Spleen (tissue), 11 donors: ENCODE results near the gene IMPA2. TPM values are rescaled to one million over a fixed set of nuclear protein-coding genes. Genes with fewer than 3 reads are reported as not detected.

Source experiments
- DNase-seq: peaks from one replicate; pipeline ENCODE4 v3.0.0-alpha.2; 2020
- H3K27ac ChIP-seq, 8 donors: fragments of 200-600 bp; sonication (generic) in 7 of 8; 1 replicate in 4 of 8; 2 replicates in 4 of 8; pipeline versions ENCODE4 v1.5.0 to v1.8.0; 2016 to 2021; ENCODE audit warnings: inconsistent platforms in 4 of 8, mild to moderate bottlenecking in 4 of 8, moderate library complexity in 1 of 8
- H3K27me3 ChIP-seq, 7 donors: fragments of 200-600 bp; sonication (generic) in 6 of 7; replicated peaks in 1 of 7; 1 replicate in 4 of 7; 2 replicates in 3 of 7; pipeline versions ENCODE4 v1.5.0 to v1.8.0; 2016 to 2021; ENCODE audit warnings: inconsistent platforms in 3 of 7, mild to moderate bottlenecking in 1 of 7
- H3K36me3 ChIP-seq, 6 donors: fragments of 200-600 bp; sonication (generic) in 5 of 6; 1 replicate in 4 of 6; 2 replicates in 2 of 6; pipeline versions ENCODE4 v1.5.0 to v1.8.0; 2016 to 2021; ENCODE audit warnings: inconsistent platforms in 2 of 6
- H3K4me1 ChIP-seq, 6 donors: fragments of 200-600 bp; sonication (generic) in 5 of 6; 1 replicate in 3 of 6; 2 replicates in 3 of 6; pipeline versions ENCODE4 v1.5.0 to v1.8.0; 2016 to 2021; ENCODE audit warnings: inconsistent platforms in 3 of 6
- H3K4me3 ChIP-seq, 8 donors: fragments of 200-600 bp; sonication (generic) in 7 of 8; 1 replicate in 4 of 8; 2 replicates in 4 of 8; pipeline versions ENCODE4 v1.5.0 to v1.8.0; 2016 to 2021; ENCODE audit warnings: inconsistent platforms in 4 of 8, mild to moderate bottlenecking in 4 of 8, moderate library complexity in 2 of 8
- H3K9me3 ChIP-seq, 8 donors: fragments of 200-600 bp; sonication (generic) in 7 of 8; 1 replicate in 4 of 8; 2 replicates in 4 of 8; pipeline versions ENCODE4 v1.5.0 to v1.8.0; 2016 to 2021; ENCODE audit warnings: inconsistent platforms in 4 of 8
- POLR2A ChIP-seq, 3 donors: fragments of 450-650 bp; IDR thresholded peaks; one replicate each; pipeline ENCODE4 v1.5.1; 2017; ENCODE audit warnings: antibody characterized with exemption in 3 of 3, mild to moderate bottlenecking in 1 of 3
- POLR2AphosphoS5 ChIP-seq, 3 donors: sonication (generic); formaldehyde crosslinking; IDR thresholded peaks; one replicate each; pipeline ENCODE4 v1.5.1; 2017; ENCODE audit warnings: antibody characterized with exemption in 3 of 3
- WGBS, 5 donors: extraction: QIAGEN DNeasy Blood & Tissue Kit in 3 of 5; methylation state at CpG; one replicate each; pipeline versions ENCODE4 v1.1.5 to v1.1.7; 2013 to 2018; 5-methylcytosine and 5-hydroxymethylcytosine counted together
- intact Hi-C: fragments of 100-400 bp; cut with DNase I; formaldehyde crosslinking; loops from one replicate; pipeline ENCODE4 v1.15.0; 2023; ENCODE audit warnings: low total_unique reads
- polyA plus RNA-seq, 3 donors: library from polyadenylated mRNA; stranded (reverse); fragments of 200-250 nt; gene quantifications; one replicate each; pipeline ENCODE4 v1.2.1, GENCODE V29; 2013
- total RNA-seq, 7 donors: library from RNA; depleted of rRNA in 3 of 7; stranded (reverse); fragments of >200 nt in 3 of 7; fragmentation: NEBNext Ultra II Directional in 4 of 7; extraction: Animal tissue kit (Norgen Biotek cat#: 25700) in 4 of 7; gene quantifications; one replicate each; pipeline versions ENCODE4 v1.1.0 to v1.2.1, GENCODE V29; 2016 to 2021
- TF ChIP-seq, protein P1 (sequence below), 11 experiments: fragments of 200-600 bp in 7 of 11; fragments of 450-650 bp in 4 of 11; sonication (generic) in 4 of 11; IDR thresholded peaks in 8 of 11; conservative IDR thresholded peaks in 3 of 11; 1 replicate in 7 of 11; 2 replicates in 4 of 11; pipeline versions ENCODE4 v1.4.0 to v1.8.0; 2016 to 2021; ENCODE audit warnings: antibody characterized with exemption in 11 of 11, inconsistent platforms in 4 of 11, mild to moderate bottlenecking in 1 of 11
- donor health status: healthy with polysubstance abuse.
- donor health status: DM: no; HTN: no; CAD: no; lungs with moderate emphysema.
- donor health status: DM: no; HTN: no; CAD: no.
- donor health status: Bipolar disorder and iron deficiency.
- donor health status: healthy.
- donor health status: DM: no; HTN: no; CAD: no.
- donor health status: DM: yes; HTN: yes; CAD: no.

IMPA2 gene
- total and polyA plus RNA-seq, 10 donors = 11.1 to 60.7 (median 32.9) TPM

DNA sequence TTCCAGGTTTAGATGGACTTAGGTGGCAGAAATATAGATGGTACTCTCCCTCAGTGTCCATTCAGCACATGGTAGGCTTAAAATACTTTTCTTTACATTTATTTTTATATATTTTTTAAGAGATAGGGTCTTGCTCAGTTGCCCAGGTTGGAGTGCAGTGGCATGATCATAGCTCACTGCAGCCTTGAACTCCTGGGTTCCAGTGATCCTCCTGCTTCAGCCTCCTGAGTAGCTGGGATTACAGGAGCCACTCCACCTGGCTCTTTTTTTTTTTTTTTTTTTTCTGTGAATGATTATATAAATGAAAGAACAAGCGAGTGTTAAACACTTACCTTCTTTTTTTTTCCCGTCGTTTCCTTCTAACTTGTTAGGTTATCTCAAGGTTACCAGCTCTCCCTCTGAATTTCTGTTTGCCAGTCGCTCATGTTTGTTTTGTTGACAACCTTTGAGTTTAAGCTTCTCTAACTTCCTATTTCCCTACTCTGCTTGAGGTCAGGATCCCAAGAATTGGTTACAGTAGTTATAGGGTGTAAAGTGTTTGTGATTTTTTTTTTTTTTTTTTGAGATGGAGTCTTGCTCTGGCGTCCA lies 18.9 kb downstream of the IMPA2 start:
- Histone ChIP-seq H3K9me3 (no peaks in the 10 kb centered on the region), H3K27ac (no peak overlapping the region), H3K27me3 (no peaks in the 10 kb centered on the region), H3K36me3 (peaks cover 0 to 64% (median 2%) of the 10 kb centered on the region in 6 donors), H3K4me1 (peaks cover 6 to 15% (median 12%) of the 10 kb centered on the region in 6 donors), H3K4me3 (no peak overlapping the region)
- intact Hi-C loops = no loop called here
- 91 to 97% (median 96%) methylated on average over 5 of the region's 5 CpGs for WGBS, 5 donors
- no peak for DNase-seq
- TF ChIP-seq POLR2A (IDR thresholded peaks at IDR 0.05) (no peak), POLR2AphosphoS5 (IDR thresholded peaks at IDR 0.05) (no peak)
- TF ChIP-seq, protein P1, sequence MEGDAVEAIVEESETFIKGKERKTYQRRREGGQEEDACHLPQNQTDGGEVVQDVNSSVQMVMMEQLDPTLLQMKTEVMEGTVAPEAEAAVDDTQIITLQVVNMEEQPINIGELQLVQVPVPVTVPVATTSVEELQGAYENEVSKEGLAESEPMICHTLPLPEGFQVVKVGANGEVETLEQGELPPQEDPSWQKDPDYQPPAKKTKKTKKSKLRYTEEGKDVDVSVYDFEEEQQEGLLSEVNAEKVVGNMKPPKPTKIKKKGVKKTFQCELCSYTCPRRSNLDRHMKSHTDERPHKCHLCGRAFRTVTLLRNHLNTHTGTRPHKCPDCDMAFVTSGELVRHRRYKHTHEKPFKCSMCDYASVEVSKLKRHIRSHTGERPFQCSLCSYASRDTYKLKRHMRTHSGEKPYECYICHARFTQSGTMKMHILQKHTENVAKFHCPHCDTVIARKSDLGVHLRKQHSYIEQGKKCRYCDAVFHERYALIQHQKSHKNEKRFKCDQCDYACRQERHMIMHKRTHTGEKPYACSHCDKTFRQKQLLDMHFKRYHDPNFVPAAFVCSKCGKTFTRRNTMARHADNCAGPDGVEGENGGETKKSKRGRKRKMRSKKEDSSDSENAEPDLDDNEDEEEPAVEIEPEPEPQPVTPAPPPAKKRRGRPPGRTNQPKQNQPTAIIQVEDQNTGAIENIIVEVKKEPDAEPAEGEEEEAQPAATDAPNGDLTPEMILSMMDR (IDR thresholded peaks at IDR 0.05 in 8 of 11, conservative IDR thresholded peaks at IDR 0.05 in 3 of 11) = no peak

DNA sequence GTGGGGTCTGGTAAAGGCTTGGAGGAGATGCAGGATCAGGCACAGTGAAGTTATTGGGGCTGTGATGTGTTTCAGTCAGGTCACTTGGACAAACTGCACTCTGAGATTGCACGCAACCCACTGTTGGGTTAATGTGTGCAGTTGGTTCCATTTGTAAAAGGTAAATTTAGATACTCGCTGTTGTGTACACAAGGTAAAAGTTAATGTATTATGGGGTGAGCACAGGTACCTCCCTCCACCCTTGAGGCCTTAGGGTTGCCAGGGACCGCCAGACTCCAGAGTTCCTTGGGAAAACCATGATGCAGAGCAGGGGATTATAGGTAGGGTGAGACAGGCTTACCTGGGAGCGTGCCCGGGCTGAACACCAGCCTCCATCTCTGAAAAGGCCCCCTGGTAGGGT lies 20.1 kb downstream of the IMPA2 start:
- H3K4me3 ChIP-seq = no peak overlapping the region
- H3K27ac ChIP-seq = no peak overlapping the region
- 94 to 100% (median 100%) methylated on average over 5 of the region's 5 CpGs for WGBS, 5 donors
- H3K4me1 ChIP-seq = peaks cover 0 to 2% (median 0%) of the 10 kb centered on the region in 6 donors
- H3K9me3 ChIP-seq = no peaks in the 10 kb centered on the region
- H3K27me3 ChIP-seq = no peaks in the 10 kb centered on the region
- H3K36me3 ChIP-seq = peaks cover 0 to 76% (median 6%) of the 10 kb centered on the region in 6 donors
- no peak for TF ChIP-seq POLR2AphosphoS5 (IDR thresholded peaks at IDR 0.05)
- intact Hi-C loops = no loop called here
- no peak for DNase-seq

DNA sequence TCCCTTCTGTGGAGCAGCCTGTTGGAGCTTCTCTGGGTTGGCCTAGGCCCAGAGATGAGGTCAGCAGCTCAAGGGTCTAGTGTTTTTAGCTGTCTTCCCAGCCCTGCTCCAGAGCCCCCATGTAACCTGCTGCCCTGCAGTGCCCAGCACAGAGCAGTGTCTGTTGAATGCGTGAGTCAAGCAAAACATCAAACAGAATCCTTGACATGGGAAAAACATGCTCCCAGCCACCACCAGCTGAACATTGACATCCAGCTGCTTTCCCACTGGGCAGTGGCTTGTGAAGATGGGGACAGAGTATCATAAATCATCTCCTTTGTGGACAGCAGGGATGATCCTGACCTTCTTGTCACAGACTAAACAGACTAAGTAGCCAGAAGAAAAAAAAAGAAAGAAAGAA lies 22.6 kb downstream of the IMPA2 start:
- Histone ChIP-seq H3K4me1 (no peaks in the 10 kb centered on the region), H3K27me3 (no peaks in the 10 kb centered on the region), H3K27ac (no peak overlapping the region), H3K9me3 (no peaks in the 10 kb centered on the region), H3K36me3 (peaks cover 0 to 99% (median 10%) of the 10 kb centered on the region in 6 donors), H3K4me3 (no peak overlapping the region)
- 84 to 100% (median 93%) methylated on average over 1 of the region's 1 CpG for WGBS, 5 donors
- TF ChIP-seq POLR2A (IDR thresholded peaks at IDR 0.05) = no peak
- TF ChIP-seq POLR2AphosphoS5 (IDR thresholded peaks at IDR 0.05) = no peak
- TF ChIP-seq, protein P1 (IDR thresholded peaks at IDR 0.05 in 8 of 11, conservative IDR thresholded peaks at IDR 0.05 in 3 of 11) = no peak
- intact Hi-C loops = no loop called here
- no peak for DNase-seq

DNA sequence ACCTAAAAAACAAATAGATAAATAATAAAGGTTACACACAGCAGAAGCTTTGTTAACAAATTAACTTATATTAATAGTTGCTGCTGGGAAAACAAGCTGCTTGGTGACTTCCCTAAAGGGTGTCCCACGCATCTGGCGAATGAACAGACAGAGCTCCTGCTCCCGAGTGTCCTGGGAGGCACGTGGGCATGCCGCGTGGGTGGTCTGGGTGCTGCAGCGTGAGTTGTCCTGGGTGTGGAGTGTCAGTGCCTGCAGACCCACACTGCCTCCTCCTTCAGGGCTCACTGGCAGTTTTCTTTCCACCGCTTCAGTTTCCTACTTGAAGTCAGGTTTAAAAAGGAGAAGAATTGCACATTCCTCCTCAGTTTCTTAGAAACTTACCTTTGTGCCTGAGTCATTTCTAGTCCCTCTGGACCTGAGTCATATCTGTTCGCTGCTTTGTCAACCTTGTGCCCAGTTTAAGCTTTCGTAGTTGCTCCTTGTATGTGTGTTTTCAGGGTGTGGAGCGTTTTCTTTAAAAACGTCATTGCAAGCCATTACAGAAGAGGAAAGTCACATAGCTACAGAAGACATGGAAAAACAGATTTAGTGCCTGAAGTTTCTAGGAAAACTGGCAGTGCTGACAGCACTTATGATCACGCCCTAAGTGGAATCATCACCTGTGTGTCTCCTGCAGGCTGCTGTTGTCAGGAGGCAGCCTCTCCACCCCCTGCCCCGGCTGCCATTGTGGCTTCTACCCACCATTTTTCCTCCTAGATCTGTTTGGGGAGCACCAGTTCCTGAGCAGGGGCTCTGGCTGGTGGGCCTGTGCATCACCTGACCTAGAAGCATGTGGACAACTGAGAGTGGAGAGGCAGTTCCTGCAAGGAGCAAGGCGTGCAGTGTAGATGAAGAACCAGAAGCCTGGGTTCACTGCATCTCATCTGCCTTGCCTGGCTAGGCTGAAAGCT lies 24.5 kb downstream of the IMPA2 start:
- peak; percentile 25 for DNase-seq
- H3K36me3 ChIP-seq = peaks cover 0 to 99% (median 11%) of the 10 kb centered on the region in 6 donors
- WGBS, 5 donors = 74 to 90% (median 80%) methylated on average over 15 of the region's 15 CpGs
- no peak overlapping the region for H3K27ac ChIP-seq
- no peaks in the 10 kb centered on the region for H3K27me3 ChIP-seq
- no peak for TF ChIP-seq POLR2A (IDR thresholded peaks at IDR 0.05)
- TF ChIP-seq, protein P1 (IDR thresholded peaks at IDR 0.05 in 8 of 11, conservative IDR thresholded peaks at IDR 0.05 in 3 of 11) = no peak
- no peaks in the 10 kb centered on the region for H3K9me3 ChIP-seq
- no peak overlapping the region for H3K4me3 ChIP-seq
- H3K4me1 ChIP-seq = no peaks in the 10 kb centered on the region
- intact Hi-C loops = no loop called here
